SHP77 treated with DMSO at 0.1 percent for 48 hours (cell line): ENCODE measurements around the gene RPL34.

Experiments
- DNase-seq: peaks from one replicate; lab custom pipeline; 2025; lab: John Stamatoyannopoulos, UW

RPL34 gene

DNA sequence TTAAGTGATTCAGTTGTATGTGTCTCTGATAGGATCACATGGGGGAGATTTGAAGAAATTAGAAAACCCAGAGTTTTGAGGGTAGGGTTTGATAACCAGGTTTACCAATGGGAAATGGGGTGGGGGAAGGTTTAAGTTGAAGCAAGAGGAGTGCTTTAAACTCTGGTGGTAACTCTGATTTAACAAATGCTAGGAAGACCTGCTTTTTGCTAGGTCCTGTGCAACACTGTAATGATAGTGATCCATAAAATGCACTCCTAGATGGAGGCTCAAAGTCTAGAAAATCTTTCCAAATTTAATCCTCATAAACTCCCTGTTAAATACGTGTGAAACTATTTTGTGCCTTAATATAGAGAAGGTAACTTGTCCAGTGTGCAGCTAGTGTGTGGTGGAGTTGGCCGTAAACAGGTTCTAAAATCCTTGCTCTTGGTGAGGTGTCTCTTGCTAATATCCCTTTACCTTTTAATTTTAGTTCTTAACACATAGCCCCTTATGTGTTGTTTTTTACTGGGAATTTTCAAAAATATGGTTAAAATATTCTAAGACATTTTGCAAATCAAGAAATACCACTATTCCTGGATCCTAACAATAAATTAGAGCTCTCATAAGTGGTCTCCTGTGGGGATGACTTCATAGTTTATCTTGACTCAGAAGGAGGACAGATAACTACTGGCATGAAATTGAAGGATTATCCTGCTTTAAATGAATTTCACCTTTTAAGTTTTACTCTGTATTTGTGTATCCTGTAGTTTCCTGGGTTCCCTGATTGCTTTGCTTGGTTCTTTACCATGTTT is 4.1 kb downstream of the RPL34 start:
- no peak for DNase-seq

DNA sequence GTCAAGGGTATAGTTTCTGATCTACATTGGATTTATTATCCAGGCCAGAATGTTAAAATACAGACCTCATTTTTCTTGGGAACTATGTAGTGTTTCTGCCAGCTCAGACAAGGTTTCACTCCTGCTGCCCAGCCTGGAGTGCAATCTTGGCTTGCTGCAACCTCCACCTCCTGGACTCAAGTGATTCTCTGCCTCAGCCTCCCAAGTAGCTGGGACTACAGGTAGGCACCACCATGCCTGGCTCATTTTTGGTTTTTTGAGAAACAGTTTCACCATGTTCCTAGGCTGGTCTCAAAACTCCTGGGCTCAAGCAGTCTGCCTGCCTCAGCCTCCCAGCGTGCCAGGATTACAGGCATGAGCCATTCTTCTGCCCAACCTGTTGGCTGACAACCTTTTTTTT is 5.7 kb downstream of the RPL34 start:
- DNase-seq: no peak

DNA sequence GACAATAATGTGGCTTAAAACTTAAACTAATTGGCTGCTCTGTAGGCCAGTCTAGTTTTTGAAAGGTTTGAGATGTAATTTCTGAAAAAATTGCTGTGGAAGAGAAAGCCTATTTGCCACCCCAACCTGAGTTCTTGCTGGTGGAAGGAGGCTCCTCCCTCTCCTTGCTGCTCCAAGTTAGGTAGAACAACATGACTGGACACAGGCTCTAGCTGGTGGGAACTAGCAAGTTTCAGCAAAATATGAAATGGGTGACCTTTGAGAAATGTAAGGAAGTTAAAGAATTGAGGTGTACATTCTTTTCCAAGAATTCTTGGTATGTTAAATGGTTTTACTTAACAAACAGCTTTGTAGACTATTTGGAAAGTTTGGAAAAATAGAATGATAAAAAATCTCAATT is 8.0 kb downstream of the RPL34 start:
- no peak for DNase-seq

DNA sequence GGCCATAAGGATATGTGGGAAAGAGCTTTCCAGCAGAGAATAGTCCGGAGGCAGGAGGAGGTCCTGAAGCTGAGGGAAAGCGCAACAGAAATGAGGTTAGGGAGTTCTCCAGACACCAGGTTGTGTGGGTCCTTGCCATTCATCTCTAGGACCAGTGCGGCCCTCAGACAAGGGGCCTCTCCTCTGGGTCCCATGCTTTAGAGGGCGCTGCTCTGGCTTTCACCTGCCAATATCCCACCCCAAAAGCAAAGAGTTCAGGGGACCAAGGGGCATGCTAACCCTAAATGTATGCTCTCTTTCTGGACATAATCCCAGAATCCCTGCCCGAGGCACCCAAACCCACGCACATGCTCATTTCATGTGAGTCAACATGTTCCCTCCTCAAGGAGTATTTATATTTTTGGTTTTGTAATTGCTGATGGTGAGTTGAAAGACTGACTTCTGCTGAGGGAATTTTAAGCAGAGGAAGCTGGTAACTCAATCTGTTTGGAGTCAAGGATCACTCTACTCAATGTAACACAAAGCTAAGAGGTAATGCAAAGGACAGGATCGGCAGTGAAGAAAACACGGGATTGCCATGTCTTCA is 14.8 kb downstream of the RPL34 start:
- no peak for DNase-seq

DNA sequence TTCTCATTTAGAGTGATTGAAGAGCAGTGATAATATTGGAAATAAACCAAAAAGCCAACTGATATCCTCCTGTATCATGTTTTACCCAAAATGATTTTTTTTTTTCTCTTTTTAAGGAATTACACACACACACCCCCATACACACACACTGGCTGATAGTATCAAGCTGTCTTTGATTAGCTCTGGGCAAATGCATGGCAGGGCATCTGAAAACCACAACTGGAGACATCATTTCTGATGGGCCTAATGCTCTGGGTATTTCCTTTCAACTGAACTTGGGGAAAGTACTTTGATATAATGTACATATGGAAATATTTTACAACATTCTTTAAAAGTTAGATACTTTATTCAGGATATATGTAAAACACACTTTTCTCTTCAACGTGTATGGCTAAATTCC is 15.9 kb downstream of the RPL34 start:
- DNase-seq: no peak

DNA sequence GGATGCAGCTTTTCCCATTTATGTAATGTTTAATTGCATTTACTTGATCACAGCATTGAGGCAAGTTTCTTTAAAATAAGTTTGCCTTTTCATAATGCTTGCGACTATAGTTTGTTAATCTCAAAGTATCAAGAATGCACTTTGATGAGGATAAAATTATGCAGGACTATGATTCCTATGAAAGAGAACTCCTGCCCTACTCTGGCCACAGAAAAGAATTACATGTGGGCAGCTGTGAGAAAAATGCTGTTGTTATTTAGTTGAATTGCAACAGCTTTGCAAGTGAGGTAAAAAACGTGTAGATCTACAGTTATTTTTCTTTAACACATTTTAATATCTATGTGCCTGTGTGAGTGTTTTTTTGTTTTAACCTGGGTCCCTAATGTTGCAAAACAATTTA is 17.5 kb downstream of the RPL34 start:
- DNase-seq: no peak

DNA sequence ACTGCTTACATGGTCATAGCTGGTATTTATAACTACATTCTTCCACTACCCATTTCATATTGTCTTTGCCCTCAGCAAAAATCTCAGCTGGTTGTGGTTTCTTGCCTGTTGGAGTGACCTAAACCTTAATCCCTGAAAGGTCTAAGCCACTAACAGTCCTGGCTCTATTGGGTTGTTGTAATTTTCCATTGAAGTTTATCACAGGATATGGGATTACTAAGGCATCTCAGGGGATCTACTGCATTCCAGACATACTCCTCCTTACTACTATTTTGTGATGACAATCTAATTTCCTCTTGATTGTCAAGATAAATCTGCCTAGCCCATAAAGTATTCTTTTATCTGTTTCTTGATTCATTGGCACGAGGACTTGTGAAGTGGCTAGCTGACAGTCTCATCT is 23.9 kb downstream of the RPL34 start:
- no peak for DNase-seq

DNA sequence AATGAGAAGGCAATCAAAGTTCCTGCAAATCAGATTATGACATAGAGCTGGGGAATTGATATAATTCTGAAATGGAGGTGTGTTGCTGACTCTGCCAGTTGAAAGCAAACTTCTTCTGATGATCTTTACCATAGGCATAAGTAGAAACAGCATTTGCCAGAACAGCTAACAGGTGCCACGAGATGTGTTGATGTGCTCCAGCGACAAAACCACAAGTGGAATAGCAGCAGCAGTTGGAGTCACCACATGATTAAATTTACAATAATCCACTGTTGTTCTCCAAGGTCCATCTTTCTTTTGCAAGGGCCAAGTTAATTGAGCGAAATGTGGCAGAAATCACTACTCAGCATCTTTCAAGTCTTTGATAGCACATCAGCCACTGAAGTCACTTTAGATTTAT is 26.3 kb downstream of the RPL34 start:
- no peak for DNase-seq

DNA sequence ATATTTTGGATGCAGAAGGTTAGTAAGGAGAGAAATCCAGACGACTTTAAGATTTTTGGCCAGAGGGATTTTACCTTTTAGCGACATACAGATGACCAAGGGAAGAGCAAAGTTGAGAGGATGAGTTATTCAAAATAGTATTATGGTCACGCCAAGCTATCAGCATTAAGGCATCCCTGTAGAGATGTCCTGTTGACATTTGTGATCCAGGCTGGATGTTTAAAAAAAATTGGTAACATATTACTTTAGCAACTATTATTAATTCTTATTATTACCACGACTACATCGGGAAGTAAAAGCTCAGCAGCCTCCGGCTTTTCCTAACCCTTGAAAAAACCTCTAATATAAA is 29.5 kb downstream of the RPL34 start:
- DNase-seq: no peak

DNA sequence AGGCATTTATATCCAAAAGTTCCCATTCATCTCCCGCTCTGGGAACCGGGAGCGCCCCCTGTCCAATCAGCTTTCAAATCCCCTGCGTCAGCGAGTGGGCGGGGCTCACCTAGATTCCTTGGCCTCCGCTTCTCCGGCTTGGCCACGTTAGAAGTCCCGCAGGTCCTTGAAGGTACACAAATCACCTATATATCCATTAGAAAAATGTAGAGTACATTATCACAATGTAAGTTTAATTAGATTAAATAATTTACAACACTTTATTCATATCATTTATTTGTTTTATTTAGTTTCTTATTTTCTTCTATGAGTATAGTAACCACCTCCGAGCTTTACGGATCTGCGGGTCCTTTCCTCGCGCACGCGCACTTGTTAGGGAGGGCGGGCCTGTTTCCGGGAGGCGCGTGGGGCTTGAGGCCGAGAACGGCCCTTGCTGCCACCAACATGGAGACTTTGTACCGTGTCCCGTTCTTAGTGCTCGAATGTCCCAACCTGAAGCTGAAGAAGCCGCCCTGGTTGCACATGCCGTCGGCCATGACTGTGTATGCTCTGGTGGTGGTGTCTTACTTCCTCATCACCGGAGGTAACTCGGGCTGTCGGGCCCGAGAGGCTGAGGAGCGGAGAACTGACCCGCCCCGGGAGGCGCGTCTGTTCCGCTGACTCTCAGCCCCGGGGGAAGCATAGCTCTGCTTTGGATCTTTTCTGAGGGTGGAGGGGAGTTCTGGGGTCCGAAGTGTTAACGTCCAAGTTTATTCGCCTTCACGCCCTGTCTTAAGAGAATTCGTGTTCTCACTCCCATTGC is 30.0 kb downstream of the RPL34 start, which contains the start of gene OSTC:
OSTC (plus strand) TSS at position 388 of the 802 bp plus-strand sequence; CDS start at position 445, 57 bp downstream.
- peak; percentile 71 for DNase-seq

DNA sequence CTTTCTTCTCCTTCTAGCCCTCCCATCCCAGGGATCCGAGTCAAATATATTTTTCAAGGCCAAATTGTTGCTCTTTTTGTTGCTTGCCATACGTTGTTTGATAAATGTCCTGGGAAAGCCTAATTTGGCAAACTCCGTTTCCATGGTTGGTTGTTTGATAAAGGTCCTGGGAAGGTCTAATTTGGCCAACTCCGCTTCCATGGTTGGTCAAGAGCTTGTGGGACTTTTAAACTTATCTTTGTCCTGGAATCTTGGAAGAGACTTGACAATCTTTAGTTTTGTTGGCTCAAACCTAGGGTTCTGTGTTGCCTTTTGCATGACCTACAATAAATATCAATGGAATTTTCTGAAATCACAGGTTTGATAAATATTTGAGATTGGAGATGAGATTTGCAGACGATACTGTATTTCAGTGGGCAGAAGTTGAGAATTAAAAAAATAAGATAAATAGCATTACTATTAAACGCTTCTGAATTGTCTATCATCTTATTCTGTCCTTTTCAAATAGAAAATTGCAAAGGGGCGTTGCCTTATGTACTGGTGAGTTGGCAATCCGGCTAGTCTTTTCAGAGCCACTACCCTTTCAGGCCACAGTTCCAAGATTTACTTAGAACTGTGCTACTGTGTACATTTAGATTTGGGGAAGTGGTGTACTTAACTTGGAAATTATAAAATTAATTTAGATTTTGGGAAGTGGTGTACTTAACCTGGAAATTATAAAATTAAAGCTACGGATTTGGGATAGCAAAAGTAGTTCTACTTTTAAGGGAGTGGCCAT is 30.8 kb downstream of the RPL34 start:
- DNase-seq: no peak

DNA sequence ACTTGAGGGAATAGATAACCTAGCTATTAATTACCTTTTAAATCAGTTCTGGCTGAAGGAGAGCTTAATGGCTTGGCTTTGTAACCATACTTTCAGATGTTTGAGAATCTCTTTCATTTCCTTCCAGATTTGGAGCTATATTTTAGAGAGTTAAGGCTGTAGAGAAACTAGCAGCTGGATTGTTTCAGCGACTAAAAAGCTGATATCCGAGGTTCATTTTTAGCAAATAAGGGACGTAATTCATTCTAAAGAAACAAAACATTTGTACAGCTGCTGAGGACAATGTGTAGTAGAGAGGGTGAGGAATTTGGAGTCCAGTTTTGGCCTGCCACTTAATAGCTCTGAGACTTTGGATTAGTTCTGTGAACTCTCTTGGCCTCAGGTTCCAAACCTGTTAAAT is 42.3 kb downstream of the RPL34 start:
- no peak for DNase-seq

DNA sequence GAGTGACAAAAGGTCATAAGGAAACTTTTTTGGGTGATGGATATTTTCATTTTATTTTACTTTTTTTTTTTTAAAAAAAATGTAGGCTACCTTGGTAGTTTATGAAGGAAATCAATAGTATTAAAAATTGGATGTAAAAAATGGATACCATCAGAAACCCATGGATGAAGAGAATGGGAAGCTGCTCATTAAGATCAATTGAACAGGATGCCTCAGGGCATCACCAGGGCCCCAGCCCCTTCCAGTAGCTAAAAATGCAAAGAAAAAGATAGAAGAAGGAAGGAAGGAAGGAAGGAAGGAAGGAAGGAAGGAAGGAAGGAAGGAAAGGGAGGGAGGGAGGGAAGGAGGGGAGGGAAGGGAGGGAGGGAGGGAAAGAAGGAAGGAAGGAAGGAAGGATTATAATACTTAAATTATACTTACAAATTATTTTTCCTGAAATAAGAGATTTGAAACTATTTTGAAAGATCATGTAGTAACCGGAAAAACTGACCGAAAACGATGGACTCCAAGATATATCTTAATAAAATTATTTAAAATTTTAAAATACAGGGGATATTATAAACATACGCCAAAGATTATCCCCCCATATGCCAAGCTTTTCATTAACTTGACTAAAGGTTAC is 54.1 kb downstream of the RPL34 start:
- DNase-seq: no peak
